Endothelial cell (in vitro differentiated cells): Measurements from ENCODE around the gene PARD3B. TPM values are rescaled to one million over a fixed set of nuclear protein-coding genes. Genes with fewer than 3 reads are reported as not detected.

ENCODE experiments used
- DNase-seq: peaks from one replicate; pipeline ENCODE4 v3.0.0; 2021; ENCODE audit warnings: low spot score
- H3K27ac Mint-ChIP-seq: one replicate; pipeline ENCODE4 v1.8.0; 2021; ENCODE audit warnings: mixed read lengths, inconsistent platforms; ENCODE audit not compliant: unreplicated experiment
- H3K27me3 Mint-ChIP-seq: one replicate; pipeline ENCODE4 v1.8.0; 2021; ENCODE audit warnings: mild to moderate bottlenecking, moderate library complexity, mixed read lengths, inconsistent platforms; ENCODE audit not compliant: unreplicated experiment
- H3K36me3 Mint-ChIP-seq: one replicate; pipeline ENCODE4 v1.8.0; 2021; ENCODE audit warnings: mild to moderate bottlenecking, low read depth, mixed read lengths, inconsistent platforms; ENCODE audit not compliant: unreplicated experiment
- H3K4me1 Mint-ChIP-seq: one replicate; pipeline ENCODE4 v1.8.0; 2021; ENCODE audit warnings: mild to moderate bottlenecking, mixed read lengths, inconsistent platforms; ENCODE audit not compliant: unreplicated experiment
- H3K4me3 Mint-ChIP-seq: one replicate; pipeline ENCODE4 v1.8.0; 2021; ENCODE audit warnings: mild to moderate bottlenecking, mixed read lengths, inconsistent platforms; ENCODE audit not compliant: unreplicated experiment
- H3K9me3 Mint-ChIP-seq: one replicate; pipeline ENCODE4 v1.8.0; 2021; ENCODE audit warnings: mixed read lengths, inconsistent platforms; ENCODE audit not compliant: unreplicated experiment
- CTCF ChIP-seq: fragments of 200-600 bp; sonication (generic); IDR thresholded peaks from one replicate; pipeline ENCODE4 v1.5.0; 2021; ENCODE audit warnings: antibody characterized with exemption; ENCODE audit not compliant: unreplicated experiment
- total RNA-seq: library from RNA; stranded (reverse); fragmentation: NEBNext Ultra II Directional; extraction: Animal tissue kit (Norgen Biotek cat#: 25700); gene quantifications from one replicate; pipeline ENCODE4 v1.2.1, GENCODE V29; 2021; ENCODE audit not compliant: unreplicated experiment

Gene PARD3B
- total RNA-seq, 1 donor from 2014 or later = 17.4 TPM

- Mint-ChIP-seq H3K27me3 (peaks cover 4% of the 10 kb centered on the region), H3K4me3 (no peak overlapping the region), H3K27ac (no peak overlapping the region), H3K9me3 (no peaks in the 10 kb centered on the region), H3K4me1 (peaks cover 3% of the 10 kb centered on the region), H3K36me3 (peaks cover 5% of the 10 kb centered on the region)
- no peak for TF ChIP-seq CTCF
- DNase-seq = no peak
Measured at GRCh38 chr2:205180730-205181129, 635.5 kb downstream of the PARD3B start.

- no peak overlapping the region for H3K27ac Mint-ChIP-seq
Measured at GRCh38 chr2:205187731-205188130, 642.5 kb downstream of the PARD3B start.

GRCh38 chr2:205188239-205189138 lies 643.2 kb downstream of the PARD3B start:
- Mint-ChIP-seq H3K9me3 (no peaks in the 10 kb centered on the region), H3K27ac (no peak overlapping the region), H3K4me1 (peaks cover 7% of the 10 kb centered on the region), H3K4me3 (no peak overlapping the region), H3K36me3 (no peaks in the 10 kb centered on the region), H3K27me3 (no peaks in the 10 kb centered on the region)
- no peak for DNase-seq
- TF ChIP-seq CTCF = no peak

More at GRCh38 chr2:205187731-205188130, 642.5 kb downstream of the PARD3B start:
- H3K9me3 Mint-ChIP-seq = no peaks in the 10 kb centered on the region
- H3K4me1 Mint-ChIP-seq = no peaks in the 10 kb centered on the region
- DNase-seq = no peak
- H3K36me3 Mint-ChIP-seq = peaks cover 5% of the 10 kb centered on the region
- H3K27me3 Mint-ChIP-seq = peaks cover 3% of the 10 kb centered on the region
- H3K4me3 Mint-ChIP-seq = no peak overlapping the region
- TF ChIP-seq CTCF = no peak

GRCh38 chr2:205189301-205189700 lies 644.0 kb downstream of the PARD3B start:
- no peaks in the 10 kb centered on the region for H3K36me3 Mint-ChIP-seq
- no peaks in the 10 kb centered on the region for H3K27me3 Mint-ChIP-seq

More at GRCh38 chr2:205189301-205189700, 644.0 kb downstream of the PARD3B start:
- Mint-ChIP-seq H3K4me1 (peaks cover 11% of the 10 kb centered on the region), H3K27ac (no peak overlapping the region), H3K4me3 (no peak overlapping the region), H3K9me3 (no peaks in the 10 kb centered on the region)
- no peak for TF ChIP-seq CTCF
- DNase-seq = no peak
